GM19193 (cell line): ENCODE data around the gene CLEC3B.

Source experiments
- POLR2A ChIP-seq: IDR thresholded peaks from 4 replicates; pipeline ENCODE4 v1.6.1; 2011; ENCODE audit not compliant: insufficient read depth, insufficient read length; ENCODE audit errors: extremely low read depth

CLEC3B gene

DNA sequence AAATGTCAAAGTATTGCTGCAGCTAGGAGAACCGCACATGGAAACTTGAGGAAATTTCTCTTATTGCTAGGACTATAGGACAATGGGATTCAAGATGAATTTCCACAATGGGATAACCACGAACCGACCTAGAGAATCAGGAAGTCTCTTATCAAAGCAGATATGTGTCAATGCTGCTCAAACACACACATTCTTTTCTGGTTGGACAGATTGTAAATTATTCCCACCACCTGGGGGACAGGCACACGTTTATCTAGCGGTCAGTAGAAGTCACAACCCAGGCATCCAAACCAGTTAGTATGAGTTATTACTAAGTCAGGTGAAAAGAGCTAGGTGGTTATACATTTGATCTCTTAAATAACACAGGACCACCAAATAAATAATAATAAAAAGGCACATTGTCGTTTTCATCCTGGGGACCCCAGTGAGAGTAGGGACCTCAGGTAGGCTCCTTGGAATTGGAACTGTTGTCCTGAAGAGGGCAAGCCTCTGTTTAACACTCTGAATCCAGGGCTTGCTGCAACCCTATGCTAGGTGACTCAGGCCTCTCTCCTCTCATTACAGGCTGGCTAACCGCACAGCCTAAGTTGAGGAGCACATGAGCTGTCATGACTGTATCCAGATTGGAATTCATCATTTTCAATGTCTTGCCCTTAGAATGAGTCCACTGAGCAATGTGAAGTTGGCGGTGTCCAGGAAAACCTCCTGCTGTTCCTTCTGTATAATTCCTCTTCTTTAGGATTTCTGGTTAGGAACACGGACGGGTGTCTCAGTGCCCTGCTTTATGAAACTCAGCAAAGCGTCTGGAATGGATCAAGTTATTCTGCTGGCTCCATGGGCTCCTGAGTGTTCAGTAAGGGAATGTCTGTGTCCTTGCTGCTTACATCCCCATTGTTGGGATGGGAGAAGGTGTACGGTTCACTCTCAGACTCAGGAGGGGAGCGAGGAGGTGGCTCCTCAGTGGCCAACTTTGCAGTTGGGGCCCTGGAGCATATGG is 59.0 kb downstream of the CLEC3B start:
- no peak for TF ChIP-seq POLR2A
